K562 (cell line): ENCODE results near the gene FBXL13. TPM values are rescaled to one million over a fixed set of nuclear protein-coding genes. Genes with fewer than 3 reads are reported as not detected.

Source experiments
- CBFA2T2 ChIP-seq: fragments of 450-650 bp; conservative IDR thresholded peaks from 2 replicates; pipeline ENCODE4 v1.6.1; 2017; ENCODE audit warnings: mild to moderate bottlenecking
- CEBPB ChIP-seq: fragments of 450-650 bp; IDR thresholded peaks from 2 replicates; pipeline ENCODE4 v1.6.1; 2016; ENCODE audit warnings: missing genetic modification characterization, missing compliant biosample characterization
- GATA2 ChIP-seq: sonication (generic); formaldehyde crosslinking; IDR thresholded peaks from 2 replicates; pipeline ENCODE4 v1.4.0; 2020; ENCODE audit warnings: mild to moderate bottlenecking, missing genetic modification reagents
- JUN ChIP-seq, 2 experiments: sonication (generic) in 1 of 2; formaldehyde crosslinking in 1 of 2; IDR thresholded peaks; 2 replicates each; pipeline versions ENCODE4 v1.6.1 to v1.8.0; 2012 to 2022; ENCODE audit warnings: borderline replicate concordance in 2 of 2, mild to moderate bottlenecking in 2 of 2, improper control_type of control experiment in 1 of 2, low read depth in 1 of 2, low read length in 1 of 2, missing genetic modification reagents in 1 of 2
- TARDBP ChIP-seq: fragments of 450-650 bp; IDR thresholded peaks from 2 replicates; pipeline ENCODE4 v1.6.1; 2016
- TRIM28 ChIP-seq: fragments of 450-650 bp; IDR thresholded peaks from 2 replicates; pipeline ENCODE4 v1.6.1; 2017
- VEZF1 ChIP-seq: fragments of 200-800 bp; sonication (Bioruptor generic); IDR thresholded peaks from 2 replicates; pipeline ENCODE4 v1.6.1; 2017; ENCODE audit warnings: missing genetic modification characterization, missing compliant biosample characterization
- ZBTB5 ChIP-seq: fragments of 450-650 bp; IDR thresholded peaks from 2 replicates; pipeline ENCODE4 v1.6.1; 2017; ENCODE audit warnings: antibody characterized with exemption
- ZEB2 ChIP-seq: fragments of 450-650 bp; IDR thresholded peaks from 2 replicates; pipeline ENCODE4 v1.6.1; 2016
- ZNF140 ChIP-seq: fragments of 250-450 bp; sonication (Bioruptor Pico); IDR thresholded peaks from 2 replicates; pipeline ENCODE4 v1.8.0; 2021; ENCODE audit warnings: moderate library complexity, mild to moderate bottlenecking, inconsistent platforms
- ZNF175 ChIP-seq: fragments of 200-800 bp; sonication (Bioruptor generic); IDR thresholded peaks from 2 replicates; pipeline ENCODE4 v1.6.1; 2016; ENCODE audit warnings: low read depth, mild to moderate bottlenecking, missing genetic modification characterization, missing compliant biosample characterization
- ZNF449 ChIP-seq: fragments of 250-450 bp; sonication (Bioruptor Pico); IDR thresholded peaks from 2 replicates; pipeline ENCODE4 v1.8.0; 2022; ENCODE audit warnings: moderate library complexity, mild to moderate bottlenecking, inconsistent platforms
- ZNF609 ChIP-seq: sonication (generic); formaldehyde crosslinking; IDR thresholded peaks from 2 replicates; pipeline ENCODE4 v1.8.1; 2023; ENCODE audit warnings: missing genetic modification reagents, mild to moderate bottlenecking, borderline replicate concordance
- ZNF639 ChIP-seq, 2 experiments: fragments of 200-800 bp in 1 of 2; sonication (Bioruptor generic) in 1 of 2; sonication (generic) in 1 of 2; formaldehyde crosslinking in 1 of 2; IDR thresholded peaks in 1 of 2; conservative IDR thresholded peaks in 1 of 2; 2 replicates each; pipeline versions ENCODE4 v1.5.0 to v1.6.1; 2016 to 2020; ENCODE audit warnings: missing compliant biosample characterization in 1 of 2, missing genetic modification characterization in 1 of 2, missing genetic modification reagents in 1 of 2
- polyA plus RNA-seq, 8 experiments: library from polyadenylated mRNA; depleted of rRNA in 4 of 8; stranded (reverse) in 5 of 8; unstranded in 3 of 8; fragments of >200 nt; fragmentation: Nextera tagmentation in 2 of 8; fragmentation: Illumina TruSeq in 1 of 8; extraction: Ambion mirVana in 2 of 8; extraction: Trizol in 1 of 8; gene quantifications; 2 replicates each; pipeline versions ENCODE4 v1.2.1 to v1.2.3, GENCODE V29; 2011 to 2014; ENCODE audit warnings: inconsistent platforms in 1 of 8, missing spikeins in 1 of 8
- total RNA-seq, 7 experiments: library from RNA; depleted of rRNA in 6 of 7; stranded (reverse); fragments of >200 nt in 6 of 7; fragmentation: Illumina TruSeq in 2 of 7; extraction: Trizol in 2 of 7; gene quantifications; 2 replicates each; pipeline versions ENCODE4 v1.2.1 to v1.2.3, GENCODE V29; 2011 to 2021; ENCODE audit warnings: low replicate concordance in 1 of 7

FBXL13 gene
- total and polyA plus RNA-seq, 9 of the 15 experiments (the other 6 are each of a cell fraction or from before 2014, with no cell fraction given) = 16.3 to 55.0 (median 25.4) TPM

GRCh38 chr7:102992938-102993717, 81.5 kb downstream of the FBXL13 start (continued):
- TF ChIP-seq ZNF449 (CRISPR knock-in tag) (no peak), ZNF140 (CRISPR knock-in tag) (no peak), ZEB2 (peak; percentile 91), GATA2 (CRISPR knock-in tag) (peak; percentile 91), CBFA2T2 (peak; percentile 90), ZNF175 (CRISPR knock-in tag) (peak; percentile 75), ZBTB5 (no peak), JUN (IDR thresholded peaks at IDR 0.05; ENCODE audit: borderline replicate concordance, low read depth, low read length) (peak; percentile 96), JUN (CRISPR knock-in tag; IDR thresholded peaks at IDR 0.05; ENCODE audit: borderline replicate concordance) (no peak), TARDBP (no peak; the same call in 1 of the 2 replicates), ZNF609 (CRISPR knock-in tag) (no peak), ZNF639 (CRISPR knock-in tag; conservative IDR thresholded peaks at IDR 0.05 in 1 of 2, IDR thresholded peaks at IDR 0.05 in 1 of 2) (peak in 1 of 2 experiments; percentile 58; a peak in 1 of 4 replicates), TRIM28 (0 out of 2 replicates have a peak, but pooled peaks have one; percentile 25), VEZF1 (peak; percentile 47), CEBPB (tag) (peak; percentile 68; the same call in 1 of the 2 replicates)
